CD4-positive, alpha-beta memory T cell (primary cell): ENCODE data around the gene IWS1. TPM values are rescaled to one million over a fixed set of nuclear protein-coding genes. Genes with fewer than 3 reads are reported as not detected.

Experiments used
- CTCF ChIA-PET: fragments of 350-600 bp; sonication (Branson Sonifier 250); formaldehyde crosslinking; loops from one replicate; lab custom pipeline; 2021; ENCODE audit warnings: inconsistent platforms; ENCODE audit not compliant: partially characterized antibody; lab: Charles Lee
- POLR2A ChIA-PET: fragments of 350-600 bp; sonication (Branson Sonifier 250); formaldehyde crosslinking; loops from one replicate; lab custom pipeline; 2021; ENCODE audit not compliant: partially characterized antibody; lab: Charles Lee
- DNase-seq, 5 donors: peaks; one replicate each; pipeline versions ENCODE4 v3.0.0 to v3.0.0-alpha.2; 2020 to 2022; ENCODE audit warnings: mixed read lengths in 1 of 5
- H3K27ac ChIP-seq: one replicate; pipeline ENCODE4 v1.7.0; 2013; ENCODE audit warnings: low read depth, low read length
- H3K27me3 ChIP-seq: 2 replicates; pipeline ENCODE4 v1.7.0; 2013; ENCODE audit warnings: mild to moderate bottlenecking, low read length, moderate library complexity; ENCODE audit not compliant: insufficient read depth
- H3K36me3 ChIP-seq: 2 replicates; pipeline ENCODE4 v1.7.0; 2013; ENCODE audit warnings: mild to moderate bottlenecking, low read length, moderate library complexity; ENCODE audit not compliant: insufficient read depth
- H3K4me1 ChIP-seq: 2 replicates; pipeline ENCODE4 v1.7.0; 2013; ENCODE audit warnings: mild to moderate bottlenecking, low read length, moderate library complexity; ENCODE audit not compliant: insufficient read depth
- H3K4me3 ChIP-seq, 2 donors: one replicate each; pipeline ENCODE4 v1.7.0; 2013; ENCODE audit warnings: low read length in 2 of 2, mild to moderate bottlenecking in 1 of 2
- H3K9me3 ChIP-seq, 2 donors: one replicate each; pipeline ENCODE4 v1.7.0; 2013; ENCODE audit warnings: low read length in 2 of 2, control low read depth in 1 of 2; ENCODE audit not compliant: control insufficient read depth in 1 of 2
- H3K27ac Mint-ChIP-seq, 7 donors: one replicate each; pipeline ENCODE4 v1.8.0; 2020 to 2021; ENCODE audit warnings: mixed read lengths in 7 of 7, mild to moderate bottlenecking in 6 of 7, inconsistent platforms in 3 of 7, moderate library complexity in 3 of 7
- H3K27me3 Mint-ChIP-seq, 2 donors: one replicate each; pipeline ENCODE4 v1.8.0; 2020 to 2021; ENCODE audit warnings: mixed read lengths in 2 of 2
- H3K36me3 Mint-ChIP-seq, 2 donors: one replicate each; pipeline ENCODE4 v1.8.0; 2020 to 2021; ENCODE audit warnings: mixed read lengths in 2 of 2, inconsistent platforms in 1 of 2, mild to moderate bottlenecking in 1 of 2
- H3K4me1 Mint-ChIP-seq, 4 donors: one replicate each; pipeline ENCODE4 v1.8.0; 2020 to 2021; ENCODE audit warnings: mixed read lengths in 4 of 4, mild to moderate bottlenecking in 1 of 4
- H3K4me3 Mint-ChIP-seq, 8 donors: one replicate each; pipeline ENCODE4 v1.8.0; 2020 to 2021; ENCODE audit warnings: mixed read lengths in 8 of 8, mild to moderate bottlenecking in 7 of 8, moderate library complexity in 6 of 8, inconsistent platforms in 3 of 8
- H3K9me3 Mint-ChIP-seq, 8 donors: one replicate each; pipeline ENCODE4 v1.8.0; 2020 to 2021; ENCODE audit warnings: mixed read lengths in 8 of 8, mild to moderate bottlenecking in 5 of 8, inconsistent platforms in 3 of 8, moderate library complexity in 1 of 8
- intact Hi-C: fragments of 100-400 bp; cut with micrococcal nuclease; formaldehyde crosslinking; loops from one replicate; pipeline ENCODE4 v1.15.1; 2023
- polyA plus RNA-seq, 2 donors: library from polyadenylated mRNA; unstranded; fragments of 300-500 nt; fragmentation: Illumina TruSeq; gene quantifications; one replicate each; pipeline ENCODE4 v1.2.3, GENCODE V29; 2021
- total RNA-seq, 2 experiments: library from RNA; stranded (reverse); gene quantifications; one replicate each; pipeline ENCODE4 v1.2.3, GENCODE V29; 2021

The IWS1 gene
- total RNA-seq (10 to 100 TPM; 55.2 to 59.7 TPM), polyA plus RNA-seq (10 to 100 TPM in 1 of 2 donors, 1 to 10 TPM in 1; 4.4 to 39.6 TPM)

DNA sequence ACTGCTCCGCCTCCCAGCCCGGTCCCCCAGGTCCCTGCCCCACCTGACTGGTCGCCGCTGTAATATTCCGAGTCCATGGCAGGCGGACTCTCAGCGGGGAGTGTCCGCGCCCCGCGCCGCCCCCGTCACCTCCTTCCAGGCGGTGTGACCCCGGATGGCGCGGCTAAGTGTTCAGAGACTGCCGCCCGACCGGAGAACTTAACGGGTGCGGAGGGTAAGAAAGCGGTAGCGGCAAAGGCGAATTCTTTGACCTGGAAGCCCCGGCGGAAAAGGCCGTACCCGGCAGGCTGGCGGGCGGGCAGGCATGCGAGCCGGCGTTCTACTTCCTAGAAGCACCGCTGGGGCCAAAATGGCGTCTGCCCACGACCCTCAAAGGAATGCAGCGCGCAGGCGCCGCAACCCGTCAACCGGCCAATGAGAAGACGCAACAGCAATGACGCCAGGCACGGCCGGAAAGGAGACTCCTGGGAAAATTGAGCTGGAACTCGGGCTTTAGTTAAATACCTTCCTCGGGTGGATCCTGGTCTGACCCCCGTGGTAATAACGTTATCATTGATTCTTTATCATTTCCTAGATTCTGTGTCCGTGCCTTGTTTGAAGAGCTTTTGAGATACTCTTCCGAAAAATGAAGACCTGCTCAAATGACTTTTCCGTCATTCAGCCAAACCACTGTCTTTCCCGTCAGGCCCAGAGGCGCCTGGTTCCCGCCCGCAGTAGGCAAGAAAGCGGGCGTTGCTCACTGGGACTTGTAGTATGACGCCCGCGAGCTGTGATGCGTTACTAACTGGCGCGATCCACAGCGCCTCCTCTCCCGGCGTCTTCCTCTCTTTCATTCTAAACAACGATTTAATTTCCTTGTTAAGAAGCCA lies at the start of gene IWS1:
TSS of gene IWS1 (minus strand) at position 358 of the 869 bp plus-strand sequence. CDS start at position 77, 281 bp downstream.
- peak within 1 kb of the TSS; percentile 96 to 100 (median 98) for H3K27ac Mint-ChIP-seq
- H3K9me3 Mint-ChIP-seq = peaks cover 0 to 6% (median 0%) of the 10 kb centered on the region in 8 donors
- peaks cover 47% of the 10 kb centered on the region for H3K4me1 ChIP-seq
- H3K4me1 Mint-ChIP-seq = peaks cover 26 to 62% (median 33%) of the 10 kb centered on the region in 4 donors
- ChIA-PET POLR2A (interaction anchor here (0.5 to 2.1 kb wide), 17 partner anchors 16 to 564 kb away, joined by 3 to 18 read pairs (median 6); partner anchors contain the start of genes ERCC3, MAP3K2, SAP130 and SFT2D3), CTCF (interaction anchor here (1.0 to 1.3 kb wide), 4 partner anchors 9 to 232 kb away, joined by 3 to 7 read pairs (median 3); partner anchors contain the start of gene ERCC3)
- H3K9me3 ChIP-seq = no peaks in the 10 kb centered on the region
- DNase-seq = peak; percentile 93 to 95 (median 94)
- peak within 1 kb of the TSS; percentile 88 to 99 (median 96) for H3K4me3 Mint-ChIP-seq
- H3K27ac ChIP-seq = peak within 1 kb of the TSS; percentile 98
- no peaks in the 10 kb centered on the region for H3K27me3 Mint-ChIP-seq
- H3K4me3 ChIP-seq = peak within 1 kb of the TSS; percentile 61
- peaks cover 8 to 35% of the 10 kb centered on the region in 2 donors for H3K36me3 Mint-ChIP-seq
- no peaks in the 10 kb centered on the region for H3K27me3 ChIP-seq
- intact Hi-C loops = loop anchor here (1.0 to 10.0 kb wide), 9 partner anchors 123 to 870 kb away; partner anchors contain the start of genes GYPC, POLR2D, SAP130 and SFT2D3
- peaks cover 15% of the 10 kb centered on the region for H3K36me3 ChIP-seq

DNA sequence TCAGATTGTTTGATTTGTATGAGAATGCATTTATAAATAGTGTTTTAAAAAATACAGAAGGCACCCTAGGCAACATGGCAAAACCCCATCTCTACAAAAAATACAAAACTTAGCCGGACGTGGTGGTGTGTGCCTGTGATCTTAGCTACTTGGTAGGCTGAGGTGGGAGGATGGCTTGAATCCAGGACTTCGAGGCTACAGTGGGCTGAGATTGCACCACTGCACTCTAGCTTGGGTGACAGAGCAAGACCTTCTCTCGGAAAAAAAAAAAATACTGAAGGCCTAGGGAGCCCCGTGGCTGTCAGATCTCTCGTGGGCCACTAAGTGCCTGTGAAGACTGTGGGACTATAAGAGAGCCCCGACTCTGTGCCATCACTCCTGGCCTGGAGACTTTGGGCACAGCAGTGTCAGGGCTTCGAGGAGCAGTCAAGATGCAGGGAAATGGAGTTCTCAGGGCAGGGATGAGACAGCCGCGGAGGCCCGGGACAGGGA lies 49.7 kb upstream of the IWS1 start:
- Mint-ChIP-seq H3K4me1 (peaks cover 3 to 10% (median 6%) of the 10 kb centered on the region in 4 donors), H3K27ac (no peak overlapping the region), H3K36me3 (no peaks in the 10 kb centered on the region), H3K27me3 (no peaks in the 10 kb centered on the region), H3K9me3 (no peaks in the 10 kb centered on the region), H3K4me3 (no peak overlapping the region)
- no peaks in the 10 kb centered on the region for H3K4me1 ChIP-seq
- H3K9me3 ChIP-seq = no peaks in the 10 kb centered on the region
- POLR2A ChIA-PET = no interaction called here
- intact Hi-C loops = no loop called here
- H3K27me3 ChIP-seq = no peaks in the 10 kb centered on the region
- no peak overlapping the region for H3K27ac ChIP-seq
- H3K36me3 ChIP-seq = no peaks in the 10 kb centered on the region
- DNase-seq = no peak
- no peak overlapping the region for H3K4me3 ChIP-seq
- CTCF ChIA-PET = interaction anchor here (2.0 kb wide), 1 partner anchor 74 kb away, joined by 4 read pairs; no protein-coding TSS in a partner anchor

DNA sequence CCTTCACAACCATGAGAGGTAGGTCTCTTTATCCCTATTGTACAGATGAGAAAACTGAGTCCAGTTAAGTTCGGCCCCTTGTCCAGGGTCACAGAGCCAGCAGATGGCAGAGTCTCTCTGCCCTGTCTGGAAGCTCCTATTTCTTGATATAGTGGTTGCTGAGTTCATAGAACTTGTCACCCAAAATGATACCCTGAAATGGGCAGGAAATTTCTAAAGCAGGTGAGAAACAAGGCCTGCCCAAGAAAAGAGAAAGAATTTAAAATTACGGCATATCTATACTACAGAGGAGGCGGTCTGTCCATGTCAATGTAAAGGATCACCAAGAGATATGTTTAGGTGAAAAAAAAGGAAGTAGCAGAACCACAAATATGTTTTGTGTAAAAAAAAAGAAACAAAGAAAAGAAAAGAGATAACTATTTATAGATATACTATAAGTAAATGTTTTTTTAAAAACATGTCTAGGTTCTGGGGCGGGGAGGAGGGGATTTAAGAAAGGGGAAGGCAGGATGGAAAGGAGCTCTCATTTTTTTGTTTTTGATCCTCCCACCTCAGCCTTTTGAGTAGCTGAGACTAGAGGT lies 49.0 kb upstream of the IWS1 start:
- no peak for DNase-seq

DNA sequence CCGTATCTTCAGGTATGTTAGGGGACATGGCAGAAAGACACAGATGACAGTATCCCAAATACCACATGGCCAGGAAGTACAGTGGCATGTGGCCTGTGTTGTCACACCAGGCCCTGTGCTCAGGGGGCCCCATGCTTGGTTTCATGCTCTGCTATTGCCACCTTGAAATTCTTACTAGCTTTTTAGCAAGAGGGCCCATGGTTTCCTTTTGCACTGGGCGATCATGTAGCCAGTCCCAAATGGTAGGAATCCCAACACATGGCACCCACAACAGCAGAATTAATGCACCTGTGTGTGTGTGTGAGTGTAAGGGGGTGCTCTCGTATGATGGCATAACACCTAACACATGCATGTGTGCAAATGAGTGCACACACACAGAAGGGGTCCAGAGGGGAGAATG lies 48.4 kb upstream of the IWS1 start:
- intact Hi-C loops = no loop called here
- H3K9me3 ChIP-seq = no peaks in the 10 kb centered on the region
- Mint-ChIP-seq H3K4me3 (no peak overlapping the region), H3K27ac (no peak overlapping the region), H3K27me3 (no peaks in the 10 kb centered on the region), H3K9me3 (no peaks in the 10 kb centered on the region), H3K36me3 (no peaks in the 10 kb centered on the region), H3K4me1 (peaks cover 3 to 10% (median 6%) of the 10 kb centered on the region in 4 donors)
- H3K27ac ChIP-seq = no peak overlapping the region
- H3K36me3 ChIP-seq = no peaks in the 10 kb centered on the region
- ChIA-PET POLR2A (no interaction called here), CTCF (interaction anchor here (1.4 to 2.0 kb wide), 2 partner anchors 11 to 75 kb away, joined by 3 to 4 read pairs; no protein-coding TSS in a partner anchor)
- no peaks in the 10 kb centered on the region for H3K27me3 ChIP-seq
- no peak overlapping the region for H3K4me3 ChIP-seq
- DNase-seq = no peak
- no peaks in the 10 kb centered on the region for H3K4me1 ChIP-seq

More for the DNA sequence above, 49.0 kb upstream of the IWS1 start:
- H3K27me3 ChIP-seq = no peaks in the 10 kb centered on the region
- Mint-ChIP-seq H3K36me3 (no peaks in the 10 kb centered on the region), H3K4me1 (peaks cover 3 to 10% (median 6%) of the 10 kb centered on the region in 4 donors), H3K9me3 (no peaks in the 10 kb centered on the region), H3K27ac (peak overlapping the region in 1 of 7 donors; percentile 21), H3K4me3 (no peak overlapping the region), H3K27me3 (no peaks in the 10 kb centered on the region)
- no peaks in the 10 kb centered on the region for H3K36me3 ChIP-seq
- no peaks in the 10 kb centered on the region for H3K4me1 ChIP-seq
- no peak overlapping the region for H3K4me3 ChIP-seq
- ChIA-PET POLR2A (no interaction called here), CTCF (interaction anchor here (1.4 to 2.0 kb wide), 2 partner anchors 12 to 74 kb away, joined by 3 to 4 read pairs; no protein-coding TSS in a partner anchor)
- intact Hi-C loops = no loop called here
- H3K27ac ChIP-seq = no peak overlapping the region
- H3K9me3 ChIP-seq = no peaks in the 10 kb centered on the region

DNA sequence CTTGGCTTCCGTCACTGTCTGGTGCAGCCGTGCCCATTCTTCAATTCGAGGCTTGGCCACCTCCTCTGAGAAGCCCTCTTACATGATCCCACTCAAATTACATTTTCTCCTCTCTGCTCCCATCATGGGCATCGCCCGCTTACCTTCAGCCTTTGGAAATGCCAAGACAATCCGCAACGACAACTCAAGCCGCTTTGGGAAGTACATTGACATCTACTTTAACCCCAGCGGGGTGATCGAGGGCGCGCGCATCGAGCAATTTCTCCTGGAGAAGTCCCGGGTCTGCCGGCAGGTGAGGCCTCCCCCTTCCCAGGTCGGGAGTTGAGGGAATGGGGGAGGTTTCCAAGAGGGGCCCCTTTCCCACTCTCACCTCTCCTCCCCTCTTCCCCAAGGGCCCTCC lies 47.5 kb upstream of the IWS1 start:
- intact Hi-C loops = no loop called here
- no peaks in the 10 kb centered on the region for H3K9me3 ChIP-seq
- H3K4me3 ChIP-seq = no peak overlapping the region
- H3K36me3 Mint-ChIP-seq = no peaks in the 10 kb centered on the region
- POLR2A ChIA-PET = no interaction called here
- H3K36me3 ChIP-seq = no peaks in the 10 kb centered on the region
- no peaks in the 10 kb centered on the region for H3K27me3 ChIP-seq
- CTCF ChIA-PET = interaction anchor here (1.4 kb wide), 1 partner anchor 10 kb away, joined by 3 read pairs; no protein-coding TSS in a partner anchor
- no peaks in the 10 kb centered on the region for H3K4me1 ChIP-seq
- H3K27ac Mint-ChIP-seq = no peak overlapping the region
- H3K4me3 Mint-ChIP-seq = no peak overlapping the region
- H3K4me1 Mint-ChIP-seq = peaks cover 3 to 10% (median 6%) of the 10 kb centered on the region in 4 donors
- H3K9me3 Mint-ChIP-seq = no peaks in the 10 kb centered on the region
- H3K27ac ChIP-seq = no peak overlapping the region
- no peaks in the 10 kb centered on the region for H3K27me3 Mint-ChIP-seq
- no peak for DNase-seq

DNA sequence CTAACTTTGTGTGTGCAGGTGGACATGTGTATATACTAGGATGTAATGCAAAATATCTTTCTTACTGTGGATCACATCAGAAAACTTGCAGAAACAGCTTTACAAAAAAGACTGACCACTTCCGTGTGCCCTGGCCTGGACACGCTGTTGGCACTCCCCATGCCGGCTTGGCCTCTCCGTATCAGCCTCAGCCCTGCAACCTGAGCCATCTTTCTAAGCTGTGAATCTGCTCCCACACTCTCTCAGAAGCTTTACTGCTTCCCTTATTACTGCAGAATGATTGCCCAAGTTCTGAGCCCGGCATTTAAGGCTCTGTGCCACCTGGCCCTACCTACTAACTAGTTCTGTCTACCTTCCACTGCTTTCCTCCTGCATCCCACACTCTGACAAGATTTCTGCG lies 47.0 kb upstream of the IWS1 start:
- intact Hi-C loops = no loop called here
- Histone ChIP-seq H3K4me1 (no peaks in the 10 kb centered on the region), H3K9me3 (no peaks in the 10 kb centered on the region), H3K4me3 (no peak overlapping the region), H3K36me3 (no peaks in the 10 kb centered on the region), H3K27me3 (no peaks in the 10 kb centered on the region), H3K27ac (no peak overlapping the region)
- Mint-ChIP-seq H3K27me3 (no peaks in the 10 kb centered on the region), H3K4me1 (peaks cover 3 to 10% (median 6%) of the 10 kb centered on the region in 4 donors), H3K4me3 (no peak overlapping the region), H3K9me3 (no peaks in the 10 kb centered on the region), H3K36me3 (no peaks in the 10 kb centered on the region), H3K27ac (no peak overlapping the region)
- ChIA-PET POLR2A (no interaction called here), CTCF (no interaction called here)
- DNase-seq = no peak

GRCh38 chr2:127572841-127573240 lies 46.6 kb upstream of the IWS1 start:
- no peaks in the 10 kb centered on the region for H3K36me3 Mint-ChIP-seq
- no peak for DNase-seq
- H3K27ac Mint-ChIP-seq = no peak overlapping the region
- Histone ChIP-seq H3K9me3 (no peaks in the 10 kb centered on the region), H3K4me1 (no peaks in the 10 kb centered on the region), H3K36me3 (no peaks in the 10 kb centered on the region), H3K4me3 (no peak overlapping the region), H3K27me3 (no peaks in the 10 kb centered on the region), H3K27ac (no peak overlapping the region)
- ChIA-PET POLR2A (no interaction called here), CTCF (no interaction called here)
- no peaks in the 10 kb centered on the region for H3K27me3 Mint-ChIP-seq
- H3K4me1 Mint-ChIP-seq = peaks cover 3 to 10% (median 6%) of the 10 kb centered on the region in 4 donors
- no peak overlapping the region for H3K4me3 Mint-ChIP-seq
- H3K9me3 Mint-ChIP-seq = no peaks in the 10 kb centered on the region
- intact Hi-C loops = no loop called here
